Measurements from ENCODE around the gene SLC4A3. TPM values are rescaled to one million over a fixed set of nuclear protein-coding genes. Genes with fewer than 3 reads are reported as not detected.

Gene SLC4A3
- total RNA-seq, 2 experiments from 2014 or later: 0.16 to 0.20 TPM

- ChIA-PET CTCF (interaction anchor here (0.6 kb wide), 1 partner anchor 8 kb away, joined by 3 read pairs; no protein-coding TSS in a partner anchor), POLR2A (no interaction called here)
- DNase-seq (no peak), ATAC-seq (ENCODE audit: poor library complexity) (no peak)
- no peak overlapping the region for H3K4me3 Mint-ChIP-seq
- H3K9me3 ChIP-seq (ENCODE audit: control insufficient read depth in 1 of 2, insufficient read depth in 1 of 2, low read length in 2 of 2): peaks cover 0 to 18% of the 10 kb centered on the region in 2 experiments
- intact Hi-C loops (cut with DNase I, micrococcal nuclease): no loop called here
- H3K4me1 Mint-ChIP-seq (ENCODE audit: low read depth): peaks cover under 1% of the 10 kb centered on the region
- H3K27ac Mint-ChIP-seq: no peak overlapping the region
- peaks cover 7% of the 10 kb centered on the region for H3K4me1 ChIP-seq (ENCODE audit: insufficient read depth, low read length)
- H3K36me3 Mint-ChIP-seq (ENCODE audit: low read depth): no peaks in the 10 kb centered on the region
- H3K9me3 Mint-ChIP-seq: no peaks in the 10 kb centered on the region
- no peak overlapping the region for H3K4me3 ChIP-seq (ENCODE audit: low read length)
- H3K27ac ChIP-seq (ENCODE audit: low read depth in 1 of 2, low read length in 2 of 2): no peak overlapping the region
- H3K27me3 Mint-ChIP-seq: peaks cover 31% of the 10 kb centered on the region
- H3K27me3 ChIP-seq (ENCODE audit: control insufficient read depth in 1 of 2, insufficient read depth in 2 of 2, low read length in 2 of 2): peaks cover 17 to 21% of the 10 kb centered on the region in 2 experiments
- no peaks in the 10 kb centered on the region for H3K36me3 ChIP-seq (ENCODE audit: insufficient read depth, low read length)
- TF ChIP-seq CTCF (IDR thresholded peaks at IDR 0.05): no peak
Observed at GRCh38 chr2:219631904-219632759, 4.7 kb downstream of the SLC4A3 start.

- ATAC-seq (ENCODE audit: poor library complexity) (no peak), DNase-seq (no peak)
- ChIA-PET CTCF (interaction anchor here (0.6 kb wide), 1 partner anchor 9 kb away, joined by 3 read pairs; no protein-coding TSS in a partner anchor), POLR2A (no interaction called here)
- intact Hi-C loops (cut with DNase I, micrococcal nuclease): no loop called here
- Mint-ChIP-seq H3K9me3 (no peaks in the 10 kb centered on the region), H3K4me3 (no peak overlapping the region), H3K27ac (no peak overlapping the region), H3K27me3 (peaks cover 30% of the 10 kb centered on the region), H3K4me1 (ENCODE audit: low read depth) (no peaks in the 10 kb centered on the region), H3K36me3 (ENCODE audit: low read depth) (no peaks in the 10 kb centered on the region)
- H3K27ac ChIP-seq (ENCODE audit: low read depth in 1 of 2, low read length in 2 of 2): no peak overlapping the region
- H3K4me1 ChIP-seq (ENCODE audit: insufficient read depth, low read length): peaks cover 5% of the 10 kb centered on the region
- TF ChIP-seq CTCF (IDR thresholded peaks at IDR 0.05): no peak
- H3K27me3 ChIP-seq (ENCODE audit: control insufficient read depth in 1 of 2, insufficient read depth in 2 of 2, low read length in 2 of 2): peaks cover 16 to 19% of the 10 kb centered on the region in 2 experiments
- H3K9me3 ChIP-seq (ENCODE audit: control insufficient read depth in 1 of 2, insufficient read depth in 1 of 2, low read length in 2 of 2): peaks cover 0 to 17% of the 10 kb centered on the region in 2 experiments
- H3K4me3 ChIP-seq (ENCODE audit: low read length): no peak overlapping the region
- no peaks in the 10 kb centered on the region for H3K36me3 ChIP-seq (ENCODE audit: insufficient read depth, low read length)
Observed at GRCh38 chr2:219632760-219633105, 5.3 kb downstream of the SLC4A3 start.

GRCh38 chr2:219633276-219634065 is 6.0 kb downstream of the SLC4A3 start:
- H3K9me3 ChIP-seq (ENCODE audit: control insufficient read depth in 1 of 2, insufficient read depth in 1 of 2, low read length in 2 of 2): peaks cover 0 to 10% of the 10 kb centered on the region in 2 experiments
- Mint-ChIP-seq H3K4me1 (ENCODE audit: low read depth) (no peaks in the 10 kb centered on the region), H3K4me3 (no peak overlapping the region), H3K27ac (no peak overlapping the region), H3K36me3 (ENCODE audit: low read depth) (no peaks in the 10 kb centered on the region), H3K9me3 (no peaks in the 10 kb centered on the region), H3K27me3 (peaks cover 30% of the 10 kb centered on the region)
- no peak for ATAC-seq (ENCODE audit: poor library complexity)
- DNase-seq: peak in 1 of 14 experiments; percentile 29
- POLR2A ChIA-PET: no interaction called here
- H3K4me3 ChIP-seq (ENCODE audit: low read length): no peak overlapping the region
- no peaks in the 10 kb centered on the region for H3K36me3 ChIP-seq (ENCODE audit: insufficient read depth, low read length)
- no peaks in the 10 kb centered on the region for H3K4me1 ChIP-seq (ENCODE audit: insufficient read depth, low read length)
- CTCF ChIA-PET: no interaction called here
- intact Hi-C loops (cut with DNase I, micrococcal nuclease): no loop called here
- TF ChIP-seq CTCF (IDR thresholded peaks at IDR 0.05): no peak
- peaks cover 8 to 12% of the 10 kb centered on the region in 2 experiments for H3K27me3 ChIP-seq (ENCODE audit: control insufficient read depth in 1 of 2, insufficient read depth in 2 of 2, low read length in 2 of 2)
- H3K27ac ChIP-seq (ENCODE audit: low read depth in 1 of 2, low read length in 2 of 2): no peak overlapping the region

Measured in CD4-positive, alpha-beta T cell (primary cell).